NB4 (cell line): ENCODE data around the gene MRPL45.

ENCODE experiments used
- CTCF ChIP-seq: IDR thresholded peaks from one replicate; pipeline ENCODE4 v1.5.1; 2012; ENCODE audit warnings: low read depth, low read length
- POLR2A ChIP-seq: IDR thresholded peaks from 2 replicates; pipeline ENCODE4 v1.6.1; 2011; ENCODE audit warnings: mild to moderate bottlenecking; ENCODE audit not compliant: insufficient read length; ENCODE audit errors: extremely low read depth

GRCh38 chr17:38336838-38337237, 39.9 kb downstream of the MRPL45 start:
- no peak for TF ChIP-seq CTCF
- no peak for TF ChIP-seq POLR2A
